ENCODE results near the gene GPR17.

The GPR17 gene

DNA sequence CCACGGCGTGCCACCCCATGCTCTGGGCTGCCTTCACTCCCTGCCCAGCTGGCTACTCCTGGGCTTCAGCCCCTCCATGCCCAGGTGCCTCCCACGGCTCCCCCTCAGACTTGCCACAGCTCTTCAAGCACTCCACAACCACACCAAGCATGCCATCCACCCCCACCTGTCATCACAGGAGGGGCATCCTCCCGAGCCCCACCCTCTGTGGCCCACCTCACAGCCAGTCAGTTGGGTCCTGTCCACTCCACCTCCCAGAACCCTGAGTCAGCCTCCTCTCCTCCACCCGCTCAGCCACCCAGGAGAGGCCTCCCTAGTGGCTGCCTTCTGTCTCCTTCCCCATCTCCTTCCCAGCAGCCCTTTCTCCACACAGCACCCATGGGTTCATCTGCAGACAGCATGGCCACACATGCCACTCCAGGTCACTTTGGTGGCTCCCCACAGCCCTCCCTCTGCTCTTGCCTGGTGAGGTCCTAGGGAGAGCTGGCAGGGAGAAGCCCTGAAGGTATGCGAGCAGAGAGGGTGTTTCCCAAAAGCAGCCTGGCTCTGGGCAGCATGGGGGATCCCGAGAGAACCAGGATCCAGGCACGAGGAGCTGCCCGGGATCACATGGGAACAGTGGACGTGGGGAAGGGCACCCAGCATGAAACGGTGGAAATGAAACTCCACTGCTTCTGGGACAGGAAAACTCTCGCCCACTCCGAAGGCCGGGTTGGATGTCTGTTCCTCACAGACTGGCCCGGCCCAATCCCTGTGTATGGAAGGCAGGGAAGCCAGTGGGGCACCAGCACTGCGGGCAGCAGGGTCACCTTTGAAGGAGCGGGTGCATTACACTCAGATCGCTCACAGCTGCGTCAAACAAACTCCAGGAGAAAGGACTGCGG lies 26.6 kb downstream of the GPR17 start:
- no peak for DNase-seq

GRCh38 chr2:127673291-127674069 lies 27.5 kb downstream of the GPR17 start:
- DNase-seq, result no peak

DNA sequence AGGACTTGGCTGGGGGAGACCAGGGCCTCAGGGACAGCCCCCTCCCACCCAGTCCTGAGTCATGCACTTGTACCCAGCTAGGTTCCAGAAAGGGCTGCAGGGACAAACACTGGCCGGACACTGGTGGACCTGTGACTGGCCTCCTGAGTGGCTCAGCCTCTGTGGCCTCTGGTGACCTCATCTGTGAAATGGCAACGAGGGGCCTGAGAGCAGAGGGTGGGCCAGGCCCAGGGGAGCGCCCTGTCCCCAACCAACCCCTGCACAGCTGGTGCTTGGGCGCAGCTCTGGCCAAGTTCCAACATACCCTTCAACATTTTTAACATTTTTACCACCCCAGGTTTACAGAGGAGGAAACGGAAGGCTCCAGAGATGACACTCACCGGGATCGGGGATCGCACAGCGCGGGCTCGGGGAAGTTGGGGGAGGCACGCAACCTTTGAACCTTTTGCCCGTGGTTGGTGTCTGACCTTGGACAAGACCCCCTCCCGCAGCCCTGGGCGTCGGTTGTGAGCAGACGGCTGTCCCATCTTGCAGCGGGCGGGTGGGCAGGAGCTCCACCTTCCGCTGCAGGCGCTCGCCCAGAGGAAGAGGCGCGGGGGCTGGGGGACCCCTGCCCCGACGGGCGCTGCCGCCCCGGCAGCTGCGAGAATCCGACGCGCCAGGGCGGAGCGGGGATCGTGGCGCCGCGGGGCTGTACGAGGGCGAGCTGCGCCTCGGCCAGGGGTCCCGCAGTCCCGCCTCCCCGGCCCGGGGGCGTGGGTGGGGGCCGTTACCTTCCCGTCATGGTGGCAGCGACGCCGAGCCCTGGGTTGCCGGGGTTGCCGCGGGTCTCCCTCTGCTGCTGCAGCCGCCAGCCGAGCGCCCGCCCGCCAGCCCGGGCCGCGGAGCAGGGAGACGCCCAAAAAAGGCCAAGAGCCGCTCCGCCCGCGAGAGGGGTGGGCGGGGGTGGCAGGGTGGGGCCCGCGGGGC lies 28.6 kb downstream of the GPR17 start:
- no peak for DNase-seq

- no peak for DNase-seq
Measured at GRCh38 chr2:127675331-127676261, 29.6 kb downstream of the GPR17 start, which contains the start of gene LIMS2. LIMS2 (minus strand) TSS chr2:127675530; CDS start chr2:127675024, 506 bp downstream.

DNA sequence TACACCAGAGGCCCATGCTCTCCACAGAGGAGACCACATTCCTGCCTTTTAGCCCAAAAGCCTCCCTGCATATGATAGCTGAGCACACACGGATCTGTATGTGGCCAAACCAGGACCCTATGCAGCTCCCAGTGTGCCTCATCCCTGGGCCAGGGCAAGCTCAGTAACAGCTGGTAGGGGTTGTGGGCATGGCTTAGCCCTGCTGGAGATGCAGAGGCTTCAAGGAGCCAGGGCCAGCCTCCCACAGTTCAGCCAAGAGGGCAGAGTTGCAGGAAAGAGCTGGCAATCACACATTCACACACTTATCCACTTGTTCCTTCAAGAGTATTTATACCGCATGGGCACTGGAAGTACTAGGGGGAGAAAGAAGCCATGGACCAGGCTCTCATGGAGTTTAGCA lies 31.0 kb downstream of the GPR17 start:
- no peak for DNase-seq

DNA sequence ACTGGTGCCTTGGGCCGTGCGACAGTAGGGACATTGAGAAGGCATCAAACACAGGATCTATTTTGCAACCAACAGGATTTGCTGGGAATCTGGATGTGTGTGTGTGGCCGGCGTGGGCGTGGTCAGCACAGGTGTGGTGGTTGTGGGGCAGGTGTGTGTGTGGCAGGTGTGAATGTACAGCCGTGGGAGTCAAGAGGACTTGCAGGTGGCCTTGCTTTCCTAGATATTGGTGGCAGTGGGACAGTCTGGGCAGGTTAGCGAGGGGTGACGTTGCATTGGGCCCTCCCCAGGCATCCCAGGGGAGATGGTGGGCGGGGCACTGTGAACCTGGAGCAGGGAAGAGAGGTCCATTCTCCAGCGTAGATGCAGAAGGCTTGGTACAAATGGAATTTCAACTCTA lies 32.6 kb downstream of the GPR17 start:
- no peak for DNase-seq

DNA sequence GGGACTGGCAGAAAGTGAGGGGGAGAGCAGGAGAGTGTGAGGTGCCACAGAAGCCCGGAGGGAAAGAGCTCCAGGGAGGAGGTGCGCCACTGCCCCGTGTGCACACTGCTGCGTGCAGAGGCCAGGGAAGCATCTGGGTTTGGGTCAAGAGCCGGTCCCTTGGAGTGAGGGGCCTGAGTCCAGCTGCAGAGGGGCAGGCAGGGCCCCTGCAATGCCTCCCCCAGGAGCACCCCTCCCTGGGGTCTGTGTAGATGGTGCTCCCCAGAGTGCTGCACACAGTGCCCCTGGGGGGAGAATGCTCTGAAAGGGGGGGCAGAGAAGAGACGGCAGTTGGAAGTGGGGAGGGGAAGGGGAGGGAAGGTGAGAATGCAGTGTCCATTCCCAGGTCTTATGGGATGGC lies 33.0 kb downstream of the GPR17 start:
- DNase-seq, result no peak

- DNase-seq, result no peak
Measured at GRCh38 chr2:127679680-127680361, 33.9 kb downstream of the GPR17 start.

DNA sequence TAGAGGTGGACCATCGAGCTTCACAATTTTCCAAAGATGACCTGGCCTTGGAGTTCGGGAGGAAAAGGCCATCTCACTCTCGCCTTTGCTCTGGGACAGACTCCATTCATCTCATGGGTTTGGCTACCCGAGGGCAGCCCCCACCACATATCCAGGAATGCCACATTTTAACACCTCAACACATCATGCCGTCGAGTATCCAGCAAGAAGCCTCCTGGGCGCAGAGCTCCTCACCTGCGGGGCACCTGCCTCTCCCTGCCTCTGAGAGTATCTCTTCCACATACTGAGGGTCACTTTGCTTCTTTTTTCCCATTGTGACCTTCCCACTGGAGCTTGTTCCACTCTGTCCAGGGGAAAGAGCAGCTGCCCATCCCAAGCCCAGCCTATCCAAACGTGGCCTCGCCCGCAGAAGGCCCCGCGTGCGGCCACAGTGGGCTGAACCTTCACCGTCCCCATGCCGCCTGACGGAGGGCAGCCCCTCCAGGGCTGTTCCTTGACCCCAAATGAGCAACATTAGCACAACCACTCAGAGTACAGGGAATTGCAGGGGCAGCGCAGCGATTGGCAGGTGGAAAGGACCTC lies 34.8 kb downstream of the GPR17 start:
- no peak for DNase-seq

DNA sequence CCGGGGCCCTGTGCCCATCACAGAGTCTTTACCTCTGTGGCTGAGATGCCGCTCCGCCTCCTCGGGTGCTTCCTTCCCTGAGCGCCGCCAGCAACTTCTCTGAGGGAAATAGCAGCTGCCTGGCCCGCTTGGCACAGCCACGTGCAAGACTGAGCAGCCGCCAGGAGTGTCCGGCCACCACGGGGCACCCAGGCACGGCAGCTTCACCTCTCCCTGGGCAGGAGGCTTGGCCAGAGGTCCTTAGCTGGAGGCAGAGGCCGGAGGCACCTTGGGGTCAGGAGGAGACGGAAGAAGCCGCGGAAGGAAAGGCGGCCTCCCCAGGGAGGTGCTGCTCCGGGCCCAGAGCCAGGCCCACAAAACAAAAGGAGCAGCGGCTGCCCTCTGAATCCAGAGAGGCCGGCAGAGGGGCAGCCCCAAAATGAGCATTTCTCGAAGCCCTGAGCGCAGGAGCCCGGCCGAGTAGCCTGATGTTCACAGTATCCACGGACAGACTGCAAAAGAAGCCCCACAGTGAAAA lies 35.4 kb downstream of the GPR17 start:
- no peak for DNase-seq

DNA sequence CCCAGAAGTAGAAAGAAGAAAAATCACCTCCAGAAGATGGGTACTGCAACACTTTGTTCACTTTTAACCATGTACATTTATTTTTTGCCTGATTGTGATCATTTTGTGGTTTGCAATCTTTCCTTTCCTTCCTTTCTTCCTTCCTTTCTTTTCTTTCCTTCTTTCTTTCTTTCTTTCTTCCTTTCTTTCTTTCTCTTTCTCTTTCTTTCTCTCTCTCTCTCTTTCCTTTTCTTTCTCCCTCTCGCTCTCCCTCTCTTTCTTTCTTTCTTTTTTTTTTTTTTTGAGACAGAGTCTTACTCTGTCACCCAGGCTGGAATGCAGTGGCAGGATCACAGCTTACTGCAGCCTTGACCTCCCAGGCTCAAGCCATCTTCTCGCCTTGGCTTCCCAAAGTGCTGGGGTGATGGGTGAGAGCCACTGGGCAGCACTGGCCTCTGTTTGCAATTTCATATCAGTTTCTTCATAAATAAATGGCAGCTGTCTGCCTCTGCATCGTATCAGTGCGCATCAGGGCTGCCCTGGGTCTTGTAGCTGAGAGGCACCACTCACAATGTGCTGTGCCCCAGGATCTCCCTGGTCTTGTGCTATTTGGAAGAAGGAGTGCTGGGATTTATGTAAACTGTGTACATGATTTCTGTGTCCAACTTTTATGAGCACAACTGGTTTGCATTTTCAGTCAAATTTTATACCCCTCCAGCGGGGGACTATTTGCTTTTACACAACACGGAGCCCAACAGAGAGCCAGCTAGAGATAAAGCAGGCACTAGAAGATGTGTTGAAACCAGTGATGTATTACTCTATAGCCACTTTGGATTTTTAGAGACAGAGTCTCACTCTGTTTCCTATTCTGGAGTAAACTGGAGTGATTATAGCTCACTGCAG lies 36.3 kb downstream of the GPR17 start:
- DNase-seq, result no peak

- DNase-seq, result no peak
Measured at GRCh38 chr2:127683056-127683455, 37.1 kb downstream of the GPR17 start.

GRCh38 chr2:127683757-127684156 lies 37.8 kb downstream of the GPR17 start:
- no peak for DNase-seq

DNA sequence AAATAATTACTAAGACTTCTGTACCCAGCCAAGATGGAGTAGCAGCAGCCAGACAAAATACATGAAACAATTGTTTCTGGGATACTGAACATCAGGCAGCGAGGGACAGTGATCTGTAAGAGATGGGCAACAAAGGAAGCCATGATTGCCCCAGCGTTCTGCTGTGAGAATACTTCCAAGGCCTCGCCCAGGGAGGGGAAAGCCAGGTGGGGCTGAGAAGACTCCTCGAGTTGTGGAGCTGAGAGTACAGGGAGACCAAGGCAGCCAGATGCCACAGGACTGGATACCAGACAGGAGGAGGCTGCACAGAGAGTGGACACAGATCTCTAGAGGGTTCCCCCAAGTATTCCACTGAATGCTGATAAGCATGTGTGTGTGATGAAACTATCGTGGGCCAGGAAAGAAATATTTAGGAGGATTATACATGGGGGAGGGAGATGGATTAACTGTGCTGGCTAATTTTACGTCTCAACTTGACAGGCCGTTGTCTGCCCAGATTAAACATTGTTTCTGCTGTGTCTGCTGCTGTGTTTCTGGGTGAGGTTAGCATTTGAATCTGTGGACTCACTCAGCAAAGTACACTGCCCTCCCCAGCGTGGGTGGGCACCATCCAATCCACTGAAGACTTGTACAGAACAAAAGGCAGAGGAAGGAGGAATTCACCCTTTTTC lies 39.6 kb downstream of the GPR17 start:
- DNase-seq, result no peak

GRCh38 chr2:127688405-127688804 lies 42.5 kb downstream of the GPR17 start:
- no peak for DNase-seq

GRCh38 chr2:127690696-127691095 lies 44.7 kb downstream of the GPR17 start:
- DNase-seq, result no peak

DNA sequence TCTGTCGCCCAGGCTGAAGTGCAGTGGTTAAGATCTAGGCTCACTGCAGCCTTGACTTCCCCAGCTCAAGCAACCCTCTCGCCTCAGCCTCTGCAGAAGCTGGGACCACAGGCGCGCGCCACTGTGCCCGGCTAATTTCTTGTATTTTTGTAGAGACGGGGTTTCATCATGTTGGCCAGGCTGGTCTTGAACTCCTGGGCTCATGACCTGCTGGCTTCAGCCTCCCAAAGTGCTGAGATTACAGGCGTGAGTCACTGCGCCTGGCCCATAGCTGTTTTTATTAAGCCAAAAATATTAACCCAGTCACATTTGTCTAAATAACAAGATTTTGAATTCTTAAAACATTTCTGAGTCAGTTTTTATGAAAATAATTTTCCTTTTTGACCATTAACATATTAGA lies 49.0 kb downstream of the GPR17 start:
- no peak for DNase-seq

Data from CD4-positive, alpha-beta T cell treated with Interleukin-12 subunit alpha and Interleukin-12 subunit beta, for 1 hour (primary cell).